ENCODE data around the gene TEX19. TPM values are rescaled to one million over a fixed set of nuclear protein-coding genes. Genes with fewer than 3 reads are reported as not detected.

The TEX19 gene
- total and polyA plus RNA-seq, 9 of the 15 experiments (the other 6 are each of a cell fraction or from before 2014, with no cell fraction given) = 0.10 to 4.9 (median 1.9) TPM

DNA sequence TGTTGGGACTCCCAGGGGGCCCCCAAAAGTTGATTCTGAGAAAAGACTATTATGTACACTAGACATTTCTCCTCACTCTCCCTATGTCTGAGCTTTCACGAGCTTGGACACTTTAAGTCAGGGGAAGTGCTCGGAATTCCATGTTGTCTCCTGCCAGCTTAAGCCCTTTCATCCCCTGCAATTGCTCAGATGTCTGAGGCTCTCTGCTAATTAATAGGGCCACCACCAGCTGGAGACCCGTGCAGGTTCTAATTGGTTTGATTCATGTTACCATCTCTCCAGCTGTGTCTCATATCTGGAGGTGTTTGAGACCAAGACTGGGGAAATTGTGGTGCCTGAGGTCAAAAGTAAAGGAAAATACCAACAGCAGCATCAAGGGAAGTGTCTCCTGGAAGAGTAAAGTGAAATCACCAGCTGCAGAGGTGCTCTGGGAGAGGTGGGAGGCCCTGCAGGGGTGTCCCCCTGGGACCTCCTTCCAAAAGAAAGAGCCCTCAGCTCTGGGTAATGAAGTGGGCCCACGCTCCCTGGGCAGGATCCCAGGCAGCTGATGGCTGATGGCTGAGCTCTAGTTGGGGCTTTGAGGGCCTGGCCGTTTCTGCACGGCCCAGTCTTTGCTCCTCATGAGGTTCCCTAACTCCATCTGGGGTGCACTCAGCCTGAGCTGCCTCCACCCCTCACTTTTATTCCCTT, 6.7 kb downstream of the TEX19 start:
- ChIA-PET CTCF (ENCODE audit: low intra/inter-chr PET ratio) (no interaction called here), POLR2A (interaction anchor here (0.5 to 3.8 kb wide), 7 partner anchors 8 to 391 kb away, joined by 3 to 27 read pairs (median 4); no protein-coding TSS in a partner anchor)
- DNase-seq (ENCODE audit: extremely low read depth in 1 of 4, low spot score in 3 of 4) (no peak), FAIRE-seq (no peak), ATAC-seq (no peak)
- Histone ChIP-seq H3K79me2 (ENCODE audit: control insufficient read depth, insufficient read depth, low read length) (no peaks in the 10 kb centered on the region), H3K9me1 (ENCODE audit: control insufficient read depth, insufficient read depth, low read length) (no peaks in the 10 kb centered on the region), H3K9me3 (replicated peaks; ENCODE audit: control insufficient read depth, insufficient read depth, low read depth, low read length) (no peaks in the 10 kb centered on the region), H3K9ac (ENCODE audit: insufficient read depth in 1 of 2, low read depth in 2 of 2, low read length in 2 of 2) (peak overlapping the region in 1 of 2 experiments; percentile 71; a peak in 1 of 4 replicates), H3K4me2 (ENCODE audit: insufficient read depth, low read length) (no peak overlapping the region), H2AFZ (ENCODE audit: low read depth, low read length) (peak overlapping the region; percentile 21; the same call in 1 of the 2 replicates), H3K36me3 (ENCODE audit: control insufficient read depth, insufficient read depth, low read length) (no peaks in the 10 kb centered on the region), H3K27me3 (ENCODE audit: control insufficient read depth in 2 of 2, insufficient read depth in 2 of 2, low read length in 2 of 2) (no peaks in the 10 kb centered on the region), H3K27ac (ENCODE audit: extremely low read depth, low read depth, low read length) (no peak overlapping the region), H3K4me1 (replicated peaks in 1 of 2; ENCODE audit: control insufficient read depth in 2 of 2, insufficient read depth in 2 of 2, low read length in 2 of 2) (peaks cover 9 to 14% of the 10 kb centered on the region in 2 experiments; a peak in 4 of 5 replicates), H4K20me1 (replicated peaks; ENCODE audit: control insufficient read depth, insufficient read depth, low read length) (no peaks in the 10 kb centered on the region), H3K4me3 (no peak overlapping the region)
- in situ Hi-C loops (cut with MboI) (no loop called here), intact Hi-C loops (cut with micrococcal nuclease) (no loop called here)
- BruUV-seq (replicated peaks) = no TSS peak
- TF ChIP-seq KAT8 (IDR thresholded peaks at IDR 0.05; ENCODE audit: low read depth) (no peak), GATAD2B (IDR thresholded peaks at IDR 0.05; ENCODE audit: borderline replicate concordance) (no peak), SRSF1 (IDR thresholded peaks at IDR 0.05; ENCODE audit: low read depth, low read length) (no peak), ZEB2 (IDR thresholded peaks at IDR 0.05) (no peak), ARID3A (IDR thresholded peaks at IDR 0.05; ENCODE audit: borderline replicate concordance, low read depth, low read length) (no peak), KDM5B (IDR thresholded peaks at IDR 0.05; ENCODE audit: insufficient replicate concordance, low read depth, low read length) (no peak), ELK1 (CRISPR knock-in tag; IDR thresholded peaks at IDR 0.05) (no peak), ETS2 (tag; IDR thresholded peaks at IDR 0.05; ENCODE audit: borderline replicate concordance, poor library complexity, severe bottlenecking) (no peak), SREBF2 (CRISPR knock-in tag; IDR thresholded peaks at IDR 0.05) (no peak), MEIS2 (IDR thresholded peaks at IDR 0.05; ENCODE audit: partially characterized antibody) (no peak)
- 54% methylated on average over 6 of the region's 6 CpGs for WGBS (ENCODE audit: insufficient coverage, low coverage, missing lambda C conversion rate)
